Measurements from ENCODE around the gene UBXN11.

DNA sequence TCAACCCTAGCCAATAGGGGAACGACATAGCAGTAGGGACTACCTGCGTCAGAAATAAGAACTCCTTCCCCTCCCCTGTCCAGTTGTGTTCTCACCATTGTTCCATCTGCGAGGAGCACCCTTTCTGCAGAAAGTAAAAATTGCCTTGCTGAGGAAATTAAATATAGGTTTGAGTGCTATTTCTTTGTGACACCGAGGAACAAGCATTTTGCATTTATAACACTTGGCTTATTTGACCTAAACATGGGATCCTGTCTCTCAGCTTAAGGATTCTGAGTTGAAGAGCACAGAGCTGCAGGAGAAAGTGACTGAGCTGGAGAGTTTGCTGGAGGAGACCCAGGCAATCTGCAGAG, 37.3 kb downstream of the UBXN11 start:
- TF ChIP-seq, protein P1, sequence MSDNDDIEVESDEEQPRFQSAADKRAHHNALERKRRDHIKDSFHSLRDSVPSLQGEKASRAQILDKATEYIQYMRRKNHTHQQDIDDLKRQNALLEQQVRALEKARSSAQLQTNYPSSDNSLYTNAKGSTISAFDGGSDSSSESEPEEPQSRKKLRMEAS (IDR thresholded peaks at IDR 0.05), result no peak
- TF ChIP-seq EP300 (IDR thresholded peaks at IDR 0.05) (no peak), CHD2 (IDR thresholded peaks at IDR 0.05; ENCODE audit: low read length, partially characterized antibody) (no peak), RAD21 (conservative IDR thresholded peaks at IDR 0.05 in 1 of 2, IDR thresholded peaks at IDR 0.05 in 1 of 2) (no peak), SREBF2 (IDR thresholded peaks at IDR 0.05) (no peak), CHD4 (IDR thresholded peaks at IDR 0.05; ENCODE audit: borderline replicate concordance) (no peak), HOXA7 (CRISPR knock-in tag; IDR thresholded peaks at IDR 0.05) (no peak), NPAS2 (CRISPR knock-in tag; IDR thresholded peaks at IDR 0.05; ENCODE audit: borderline replicate concordance) (no peak), RARB (CRISPR knock-in tag; IDR thresholded peaks at IDR 0.05) (no peak)
- TF ChIP-seq, protein P2, sequence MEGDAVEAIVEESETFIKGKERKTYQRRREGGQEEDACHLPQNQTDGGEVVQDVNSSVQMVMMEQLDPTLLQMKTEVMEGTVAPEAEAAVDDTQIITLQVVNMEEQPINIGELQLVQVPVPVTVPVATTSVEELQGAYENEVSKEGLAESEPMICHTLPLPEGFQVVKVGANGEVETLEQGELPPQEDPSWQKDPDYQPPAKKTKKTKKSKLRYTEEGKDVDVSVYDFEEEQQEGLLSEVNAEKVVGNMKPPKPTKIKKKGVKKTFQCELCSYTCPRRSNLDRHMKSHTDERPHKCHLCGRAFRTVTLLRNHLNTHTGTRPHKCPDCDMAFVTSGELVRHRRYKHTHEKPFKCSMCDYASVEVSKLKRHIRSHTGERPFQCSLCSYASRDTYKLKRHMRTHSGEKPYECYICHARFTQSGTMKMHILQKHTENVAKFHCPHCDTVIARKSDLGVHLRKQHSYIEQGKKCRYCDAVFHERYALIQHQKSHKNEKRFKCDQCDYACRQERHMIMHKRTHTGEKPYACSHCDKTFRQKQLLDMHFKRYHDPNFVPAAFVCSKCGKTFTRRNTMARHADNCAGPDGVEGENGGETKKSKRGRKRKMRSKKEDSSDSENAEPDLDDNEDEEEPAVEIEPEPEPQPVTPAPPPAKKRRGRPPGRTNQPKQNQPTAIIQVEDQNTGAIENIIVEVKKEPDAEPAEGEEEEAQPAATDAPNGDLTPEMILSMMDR (IDR thresholded peaks at IDR 0.05), result no peak
